Measurements from ENCODE around the gene GGA1.

The GGA1 gene

GRCh38 chr22:37633625-37634416 is 25.2 kb downstream of the GGA1 start:
- peaks cover 30% of the 10 kb centered on the region for H3K4me1 ChIP-seq (ENCODE audit: insufficient read depth, low read length, severe bottlenecking)
- peaks cover 37% of the 10 kb centered on the region; the same call in 1 of the 2 replicates for H3K36me3 ChIP-seq (ENCODE audit: insufficient read depth, low read length)
- H4K20me1 ChIP-seq (ENCODE audit: insufficient read depth, low read length) = no peaks in the 10 kb centered on the region
- H2AFZ ChIP-seq (ENCODE audit: low read length) = no peak overlapping the region
- H3K4me2 ChIP-seq (ENCODE audit: low read length) = peak overlapping the region; percentile 49; the same call in 1 of the 2 replicates
- H3K27me3 ChIP-seq (ENCODE audit: insufficient read depth, low read length) = no peaks in the 10 kb centered on the region
- H3F3A ChIP-seq (ENCODE audit: insufficient read depth, low read length) = no peaks in the 10 kb centered on the region
- TF ChIP-seq CTCF (IDR thresholded peaks at IDR 0.05; ENCODE audit: low read length) (peak; percentile 12; the same call in 1 of the 2 replicates), EZH2 (IDR thresholded peaks at IDR 0.05; ENCODE audit: borderline replicate concordance, low read length) (no peak)
- H3K79me2 ChIP-seq (ENCODE audit: insufficient read depth, low read length) = no peaks in the 10 kb centered on the region
- H3K9ac ChIP-seq (ENCODE audit: low read length) = peak overlapping the region; percentile 28; the same call in 1 of the 2 replicates
- H3K4me3 ChIP-seq (ENCODE audit: low read depth, low read length, poor library complexity, severe bottlenecking) = no peak overlapping the region
- peak overlapping the region; percentile 79 for H3K27ac ChIP-seq (ENCODE audit: low read depth, low read length, poor library complexity, severe bottlenecking)
- H3K9me2 ChIP-seq (ENCODE audit: low read depth, low read length) = no peaks in the 10 kb centered on the region
- H3K9me3 ChIP-seq (ENCODE audit: low read length) = no peaks in the 10 kb centered on the region

GRCh38 chr22:37634417-37634924 is 25.8 kb downstream of the GGA1 start:
- Histone ChIP-seq H3K4me3 (ENCODE audit: low read depth, low read length, poor library complexity, severe bottlenecking) (no peak overlapping the region), H3K4me2 (ENCODE audit: low read length) (peak overlapping the region; percentile 11; the same call in 1 of the 2 replicates), H3K27ac (ENCODE audit: low read depth, low read length, poor library complexity, severe bottlenecking) (peak overlapping the region; percentile 79)

GRCh38 chr22:37635157-37635556 is 26.5 kb downstream of the GGA1 start:
- Histone ChIP-seq H3K4me1 (ENCODE audit: insufficient read depth, low read length, severe bottlenecking) (peaks cover 35% of the 10 kb centered on the region), H3K9me2 (ENCODE audit: low read depth, low read length) (no peaks in the 10 kb centered on the region), H3K27ac (ENCODE audit: low read depth, low read length, poor library complexity, severe bottlenecking) (peak overlapping the region; percentile 79), H2AFZ (ENCODE audit: low read length) (no peak overlapping the region), H3K4me3 (ENCODE audit: low read depth, low read length, poor library complexity, severe bottlenecking) (no peak overlapping the region), H3K9me3 (ENCODE audit: low read length) (no peaks in the 10 kb centered on the region), H3K4me2 (ENCODE audit: low read length) (no peak overlapping the region), H3K9ac (ENCODE audit: low read length) (no peak overlapping the region), H3K27me3 (ENCODE audit: insufficient read depth, low read length) (no peaks in the 10 kb centered on the region), H3F3A (ENCODE audit: insufficient read depth, low read length) (no peaks in the 10 kb centered on the region), H3K79me2 (ENCODE audit: insufficient read depth, low read length) (no peaks in the 10 kb centered on the region), H4K20me1 (ENCODE audit: insufficient read depth, low read length) (no peaks in the 10 kb centered on the region), H3K36me3 (ENCODE audit: insufficient read depth, low read length) (peaks cover 26% of the 10 kb centered on the region; the same call in 1 of the 2 replicates)
- TF ChIP-seq CTCF (IDR thresholded peaks at IDR 0.05; ENCODE audit: low read length) = no peak
- no peak for TF ChIP-seq EZH2 (IDR thresholded peaks at IDR 0.05; ENCODE audit: borderline replicate concordance, low read length)

More at GRCh38 chr22:37634417-37634924, 25.8 kb downstream of the GGA1 start:
- Histone ChIP-seq H3K36me3 (ENCODE audit: insufficient read depth, low read length) (peaks cover 31% of the 10 kb centered on the region; the same call in 1 of the 2 replicates), H3K27me3 (ENCODE audit: insufficient read depth, low read length) (no peaks in the 10 kb centered on the region), H3K79me2 (ENCODE audit: insufficient read depth, low read length) (no peaks in the 10 kb centered on the region), H2AFZ (ENCODE audit: low read length) (no peak overlapping the region), H3K9me3 (ENCODE audit: low read length) (no peaks in the 10 kb centered on the region), H3K9me2 (ENCODE audit: low read depth, low read length) (no peaks in the 10 kb centered on the region), H3K4me1 (ENCODE audit: insufficient read depth, low read length, severe bottlenecking) (peaks cover 35% of the 10 kb centered on the region), H3K9ac (ENCODE audit: low read length) (no peak overlapping the region; the same call in 1 of the 2 replicates), H4K20me1 (ENCODE audit: insufficient read depth, low read length) (no peaks in the 10 kb centered on the region), H3F3A (ENCODE audit: insufficient read depth, low read length) (no peaks in the 10 kb centered on the region)
- TF ChIP-seq EZH2 (IDR thresholded peaks at IDR 0.05; ENCODE audit: borderline replicate concordance, low read length) (no peak), CTCF (IDR thresholded peaks at IDR 0.05; ENCODE audit: low read length) (peak; percentile 25; the same call in 1 of the 2 replicates)

Measured in OCI-LY1 (cell line).